Measurements from ENCODE around the gene RTN1. TPM values are rescaled to one million over a fixed set of nuclear protein-coding genes. Genes with fewer than 3 reads are reported as not detected.

The RTN1 gene
- 1.9 TPM for total RNA-seq
- 1.6 TPM for polyA plus RNA-seq
- long read RNA-seq, donor 1 = 0 reads
- long read RNA-seq, donor 2 = 0 reads
- long read RNA-seq, donor 3 = 0 reads
- long read RNA-seq, donor 4 = 0 reads
- long read RNA-seq, donor 5, partial matches to known transcripts = 0 of 3 reads
- long read RNA-seq, donor 5, other reads (novel, unspliced or antisense) = 0 of 3 reads
- long read RNA-seq, donor 6, partial matches to known transcripts = 0 of 1 reads
- long read RNA-seq, donor 6, other reads (novel, unspliced or antisense) = 0 of 1 reads
- long read RNA-seq, donor 7 = 0 reads
- long read RNA-seq, donor 8 = 0 reads
- long read RNA-seq, donor 9 = 0 reads
- long read RNA-seq, donor 10 = 0 reads

GRCh38 chr14:59870277-59871165, at the start of gene RTN1:
RTN1 (minus strand) TSS chr14:59870776; CDS start chr14:59870630, 146 bp downstream.
- peak in 4 of 9 donors; percentile 2 to 27 (median 13) for DNase-seq (ENCODE audit: low read depth in 6 of 9, low spot score in 9 of 9)
- Histone ChIP-seq H3K27me3 (ENCODE audit: control insufficient read depth in 2 of 2, insufficient read depth in 1 of 2, low read length in 1 of 2) (peaks cover 20 to 50% of the 10 kb centered on the region in 2 donors), H3K36me3 (ENCODE audit: control insufficient read depth in 2 of 2, insufficient read depth in 2 of 2, low read length in 1 of 2) (no peaks in the 10 kb centered on the region), H3K4me1 (ENCODE audit: control insufficient read depth in 2 of 2, insufficient read depth in 2 of 2, low read length in 2 of 2) (peaks cover 2 to 9% of the 10 kb centered on the region in 2 donors), H3K9me3 (ENCODE audit: control insufficient read depth in 2 of 2, insufficient read depth in 1 of 2, low read length in 1 of 2) (peaks cover 0 to 4% of the 10 kb centered on the region in 2 donors), H3K4me3 (ENCODE audit: low read length in 2 of 2) (peak within 1 kb of the TSS; percentile 18 to 45), H3K27ac (ENCODE audit: low read depth in 1 of 2, low read length in 1 of 2) (no peak within 1 kb of the TSS)
- WGBS = 1% methylated on average over 84 of the region's 84 CpGs

- 89% methylated on average over 1 of the region's 1 CpG for WGBS
- peaks cover 8 to 9% of the 10 kb centered on the region in 2 donors for H3K4me1 ChIP-seq (ENCODE audit: control insufficient read depth in 2 of 2, insufficient read depth in 2 of 2, low read length in 2 of 2)
- no peaks in the 10 kb centered on the region for H3K36me3 ChIP-seq (ENCODE audit: control insufficient read depth in 2 of 2, insufficient read depth in 2 of 2, low read length in 1 of 2)
- H3K4me3 ChIP-seq (ENCODE audit: low read length in 2 of 2) = peak overlapping the region in 1 of 2 donors; percentile 60
- H3K9me3 ChIP-seq (ENCODE audit: control insufficient read depth in 2 of 2, insufficient read depth in 1 of 2, low read length in 1 of 2) = no peaks in the 10 kb centered on the region
- DNase-seq (ENCODE audit: low read depth in 6 of 9, low spot score in 9 of 9) = no peak
- H3K27ac ChIP-seq (ENCODE audit: low read depth in 1 of 2, low read length in 1 of 2) = no peak overlapping the region
- H3K27me3 ChIP-seq (ENCODE audit: control insufficient read depth in 2 of 2, insufficient read depth in 1 of 2, low read length in 1 of 2) = peaks cover 0 to 5% of the 10 kb centered on the region in 2 donors
Measured at GRCh38 chr14:59920378-59920683, 49.8 kb upstream of the RTN1 start.

GRCh38 chr14:59919570-59920377, 49.2 kb upstream of the RTN1 start, which contains the start of gene LRRC9:
LRRC9 (plus strand) TSS chr14:59920144.
- peaks cover 8 to 9% of the 10 kb centered on the region in 2 donors for H3K4me1 ChIP-seq (ENCODE audit: control insufficient read depth in 2 of 2, insufficient read depth in 2 of 2, low read length in 2 of 2)
- WGBS = 12% methylated on average over 57 of the region's 57 CpGs
- H3K27me3 ChIP-seq (ENCODE audit: control insufficient read depth in 2 of 2, insufficient read depth in 1 of 2, low read length in 1 of 2) = peaks cover 0 to 5% of the 10 kb centered on the region in 2 donors
- H3K4me3 ChIP-seq (ENCODE audit: low read length in 2 of 2) = peak within 1 kb of the TSS; percentile 54 to 60
- no peaks in the 10 kb centered on the region for H3K36me3 ChIP-seq (ENCODE audit: control insufficient read depth in 2 of 2, insufficient read depth in 2 of 2, low read length in 1 of 2)
- no peaks in the 10 kb centered on the region for H3K9me3 ChIP-seq (ENCODE audit: control insufficient read depth in 2 of 2, insufficient read depth in 1 of 2, low read length in 1 of 2)
- peak; percentile 68 to 92 (median 76) for DNase-seq (ENCODE audit: low read depth in 6 of 9, low spot score in 9 of 9)
- H3K27ac ChIP-seq (ENCODE audit: low read depth in 1 of 2, low read length in 1 of 2) = peak within 1 kb of the TSS in 1 of 2 donors; percentile 53

GRCh38 chr14:59918824-59919569, 48.4 kb upstream of the RTN1 start:
- no peak overlapping the region for H3K27ac ChIP-seq (ENCODE audit: low read depth in 1 of 2, low read length in 1 of 2)
- peaks cover 8 to 9% of the 10 kb centered on the region in 2 donors for H3K4me1 ChIP-seq (ENCODE audit: control insufficient read depth in 2 of 2, insufficient read depth in 2 of 2, low read length in 2 of 2)
- H3K4me3 ChIP-seq (ENCODE audit: low read length in 2 of 2) = peak overlapping the region; percentile 54 to 60
- DNase-seq (ENCODE audit: low read depth in 6 of 9, low spot score in 9 of 9) = peak in 5 of 9 donors; percentile 7 to 62 (median 17)
- WGBS = under 1% methylated on average over 18 of the region's 18 CpGs
- H3K36me3 ChIP-seq (ENCODE audit: control insufficient read depth in 2 of 2, insufficient read depth in 2 of 2, low read length in 1 of 2) = no peaks in the 10 kb centered on the region
- H3K9me3 ChIP-seq (ENCODE audit: control insufficient read depth in 2 of 2, insufficient read depth in 1 of 2, low read length in 1 of 2) = no peaks in the 10 kb centered on the region
- peaks cover 0 to 5% of the 10 kb centered on the region in 2 donors for H3K27me3 ChIP-seq (ENCODE audit: control insufficient read depth in 2 of 2, insufficient read depth in 1 of 2, low read length in 1 of 2)

- no peak overlapping the region for H3K4me3 ChIP-seq (ENCODE audit: low read length in 2 of 2)
- WGBS = 89% methylated on average over 1 of the region's 1 CpG
- H3K27me3 ChIP-seq (ENCODE audit: control insufficient read depth in 2 of 2, insufficient read depth in 1 of 2, low read length in 1 of 2) = no peaks in the 10 kb centered on the region
- H3K9me3 ChIP-seq (ENCODE audit: control insufficient read depth in 2 of 2, insufficient read depth in 1 of 2, low read length in 1 of 2) = no peaks in the 10 kb centered on the region
- H3K36me3 ChIP-seq (ENCODE audit: control insufficient read depth in 2 of 2, insufficient read depth in 2 of 2, low read length in 1 of 2) = no peaks in the 10 kb centered on the region
- no peak overlapping the region for H3K27ac ChIP-seq (ENCODE audit: low read depth in 1 of 2, low read length in 1 of 2)
- no peaks in the 10 kb centered on the region for H3K4me1 ChIP-seq (ENCODE audit: control insufficient read depth in 2 of 2, insufficient read depth in 2 of 2, low read length in 2 of 2)
- DNase-seq (ENCODE audit: low read depth in 6 of 9, low spot score in 9 of 9) = no peak
Measured at GRCh38 chr14:59913187-59913586, 42.6 kb upstream of the RTN1 start.

GRCh38 chr14:59912443-59912842, 41.9 kb upstream of the RTN1 start:
- H3K4me1 ChIP-seq (ENCODE audit: control insufficient read depth in 2 of 2, insufficient read depth in 2 of 2, low read length in 2 of 2) = no peaks in the 10 kb centered on the region
- 93% methylated on average over 2 of the region's 2 CpGs for WGBS
- H3K36me3 ChIP-seq (ENCODE audit: control insufficient read depth in 2 of 2, insufficient read depth in 2 of 2, low read length in 1 of 2) = no peaks in the 10 kb centered on the region
- no peak for DNase-seq (ENCODE audit: low read depth in 6 of 9, low spot score in 9 of 9)
- H3K4me3 ChIP-seq (ENCODE audit: low read length in 2 of 2) = no peak overlapping the region
- no peaks in the 10 kb centered on the region for H3K9me3 ChIP-seq (ENCODE audit: control insufficient read depth in 2 of 2, insufficient read depth in 1 of 2, low read length in 1 of 2)
- no peak overlapping the region for H3K27ac ChIP-seq (ENCODE audit: low read depth in 1 of 2, low read length in 1 of 2)
- no peaks in the 10 kb centered on the region for H3K27me3 ChIP-seq (ENCODE audit: control insufficient read depth in 2 of 2, insufficient read depth in 1 of 2, low read length in 1 of 2)

- Histone ChIP-seq H3K4me3 (ENCODE audit: low read length in 2 of 2) (no peak overlapping the region), H3K27ac (ENCODE audit: low read depth in 1 of 2, low read length in 1 of 2) (no peak overlapping the region), H3K36me3 (ENCODE audit: control insufficient read depth in 2 of 2, insufficient read depth in 2 of 2, low read length in 1 of 2) (no peaks in the 10 kb centered on the region), H3K9me3 (ENCODE audit: control insufficient read depth in 2 of 2, insufficient read depth in 1 of 2, low read length in 1 of 2) (no peaks in the 10 kb centered on the region), H3K27me3 (ENCODE audit: control insufficient read depth in 2 of 2, insufficient read depth in 1 of 2, low read length in 1 of 2) (no peaks in the 10 kb centered on the region), H3K4me1 (ENCODE audit: control insufficient read depth in 2 of 2, insufficient read depth in 2 of 2, low read length in 2 of 2) (no peaks in the 10 kb centered on the region)
- no peak for DNase-seq (ENCODE audit: low read depth in 6 of 9, low spot score in 9 of 9)
- 96% methylated on average over 2 of the region's 2 CpGs for WGBS
Measured at GRCh38 chr14:59905188-59905587, 34.6 kb upstream of the RTN1 start.

- H3K27ac ChIP-seq (ENCODE audit: low read depth in 1 of 2, low read length in 1 of 2) = no peak overlapping the region
- no peak overlapping the region for H3K4me3 ChIP-seq (ENCODE audit: low read length in 2 of 2)
- no peaks in the 10 kb centered on the region for H3K9me3 ChIP-seq (ENCODE audit: control insufficient read depth in 2 of 2, insufficient read depth in 1 of 2, low read length in 1 of 2)
- no peaks in the 10 kb centered on the region for H3K36me3 ChIP-seq (ENCODE audit: control insufficient read depth in 2 of 2, insufficient read depth in 2 of 2, low read length in 1 of 2)
- H3K4me1 ChIP-seq (ENCODE audit: control insufficient read depth in 2 of 2, insufficient read depth in 2 of 2, low read length in 2 of 2) = no peaks in the 10 kb centered on the region
- DNase-seq (ENCODE audit: low read depth in 6 of 9, low spot score in 9 of 9) = no peak
- WGBS = 74% methylated on average over 2 of the region's 2 CpGs
- no peaks in the 10 kb centered on the region for H3K27me3 ChIP-seq (ENCODE audit: control insufficient read depth in 2 of 2, insufficient read depth in 1 of 2, low read length in 1 of 2)
Measured at GRCh38 chr14:59904184-59904583, 33.6 kb upstream of the RTN1 start.
